Measurements from ENCODE around the gene NRXN2.

Gene NRXN2

GRCh38 chr11:64753380-64754123 is 30.6 kb upstream of the NRXN2 start:
- TF ChIP-seq RAD21 (IDR thresholded peaks at IDR 0.05; ENCODE audit: low read depth) (no peak), FOXM1 (IDR thresholded peaks at IDR 0.05; ENCODE audit: borderline replicate concordance, low read depth) (no peak), TEAD4 (IDR thresholded peaks at IDR 0.05) (no peak), REST (IDR thresholded peaks at IDR 0.05; ENCODE audit: low read depth) (no peak), ZBTB7A (IDR thresholded peaks at IDR 0.05; ENCODE audit: low read depth) (no peak), EP300 (IDR thresholded peaks at IDR 0.05; ENCODE audit: borderline replicate concordance) (no peak), MAX (IDR thresholded peaks at IDR 0.05) (no peak), CEBPB (IDR thresholded peaks at IDR 0.05) (no peak)

GRCh38 chr11:64753019-64753379 is 30.0 kb upstream of the NRXN2 start:
- TF ChIP-seq USF1 (IDR thresholded peaks at IDR 0.05) (no peak), MAX (IDR thresholded peaks at IDR 0.05) (no peak), TEAD4 (IDR thresholded peaks at IDR 0.05) (no peak), YY1 (IDR thresholded peaks at IDR 0.05; ENCODE audit: low read depth) (no peak), REST (IDR thresholded peaks at IDR 0.05; ENCODE audit: low read depth) (no peak), FOXM1 (IDR thresholded peaks at IDR 0.05; ENCODE audit: borderline replicate concordance, low read depth) (no peak), CEBPB (IDR thresholded peaks at IDR 0.05) (no peak), CREB1 (IDR thresholded peaks at IDR 0.05; ENCODE audit: low read depth) (no peak), EP300 (IDR thresholded peaks at IDR 0.05; ENCODE audit: borderline replicate concordance) (no peak), NFIC (IDR thresholded peaks at IDR 0.05) (no peak), EGR1 (IDR thresholded peaks at IDR 0.05) (no peak), RAD21 (IDR thresholded peaks at IDR 0.05; ENCODE audit: low read depth) (no peak), TCF12 (IDR thresholded peaks at IDR 0.05; ENCODE audit: low read depth) (no peak), TAF1 (IDR thresholded peaks at IDR 0.05; ENCODE audit: low read depth) (no peak), ZBTB7A (IDR thresholded peaks at IDR 0.05; ENCODE audit: low read depth) (no peak)

GRCh38 chr11:64752175-64752970 is 29.4 kb upstream of the NRXN2 start:
- TF ChIP-seq REST (IDR thresholded peaks at IDR 0.05; ENCODE audit: low read depth) (no peak), CREB1 (IDR thresholded peaks at IDR 0.05; ENCODE audit: low read depth) (no peak), ZBTB7A (IDR thresholded peaks at IDR 0.05; ENCODE audit: low read depth) (no peak), TEAD4 (IDR thresholded peaks at IDR 0.05) (no peak), CEBPB (IDR thresholded peaks at IDR 0.05) (no peak), RAD21 (IDR thresholded peaks at IDR 0.05; ENCODE audit: low read depth) (no peak), USF1 (IDR thresholded peaks at IDR 0.05) (no peak), NFIC (IDR thresholded peaks at IDR 0.05) (no peak), EGR1 (IDR thresholded peaks at IDR 0.05) (no peak), FOXM1 (IDR thresholded peaks at IDR 0.05; ENCODE audit: borderline replicate concordance, low read depth) (no peak), MAX (IDR thresholded peaks at IDR 0.05) (no peak)

- TF ChIP-seq CREB1 (IDR thresholded peaks at IDR 0.05; ENCODE audit: low read depth) (no peak), EP300 (IDR thresholded peaks at IDR 0.05; ENCODE audit: borderline replicate concordance) (no peak), REST (IDR thresholded peaks at IDR 0.05; ENCODE audit: low read depth) (no peak), FOXM1 (IDR thresholded peaks at IDR 0.05; ENCODE audit: borderline replicate concordance, low read depth) (no peak), USF1 (IDR thresholded peaks at IDR 0.05) (no peak), MAX (IDR thresholded peaks at IDR 0.05) (no peak), EGR1 (IDR thresholded peaks at IDR 0.05) (no peak), TCF12 (IDR thresholded peaks at IDR 0.05; ENCODE audit: low read depth) (no peak), CEBPB (IDR thresholded peaks at IDR 0.05) (no peak), NFIC (IDR thresholded peaks at IDR 0.05) (no peak), TEAD4 (IDR thresholded peaks at IDR 0.05) (no peak), ZBTB7A (IDR thresholded peaks at IDR 0.05; ENCODE audit: low read depth) (no peak), TAF1 (IDR thresholded peaks at IDR 0.05; ENCODE audit: low read depth) (no peak), YY1 (IDR thresholded peaks at IDR 0.05; ENCODE audit: low read depth) (no peak), RAD21 (IDR thresholded peaks at IDR 0.05; ENCODE audit: low read depth) (no peak)
These were observed 28.6 kb upstream of the NRXN2 start for GRCh38 chr11:64751580-64751979.

All from Ishikawa (cell line).